ENCODE results near the gene ACCSL.

Gene ACCSL

DNA sequence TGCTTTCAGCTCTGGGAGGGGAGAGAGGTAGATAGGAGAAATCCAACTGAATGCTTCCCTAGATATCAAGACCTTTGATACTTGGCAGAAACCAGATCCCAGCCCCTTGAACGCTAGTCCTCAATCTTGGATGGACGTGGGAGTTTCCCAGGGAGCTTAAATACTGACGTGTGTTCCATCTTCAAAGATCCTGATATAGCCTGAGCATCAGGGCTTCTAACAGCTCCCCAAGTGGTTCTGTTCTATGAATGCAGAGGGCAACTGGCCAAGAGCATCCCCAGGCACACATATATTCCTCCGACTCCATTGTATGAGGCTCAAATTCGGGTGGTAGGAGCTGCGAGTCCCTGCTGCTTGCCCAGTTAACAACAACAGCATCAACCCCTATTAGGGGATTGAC is 9.6 kb downstream of the ACCSL start:
- DNase-seq (ENCODE audit: low spot score), result no peak
- Histone ChIP-seq H3K27me3 (ENCODE audit: insufficient read depth, poor library complexity, severe bottlenecking) (no peaks in the 10 kb centered on the region), H3K27ac (ENCODE audit: poor library complexity, severe bottlenecking) (no peak overlapping the region), H3K4me3 (ENCODE audit: severe bottlenecking) (no peak overlapping the region), H3K9me3 (ENCODE audit: severe bottlenecking) (no peaks in the 10 kb centered on the region), H3K36me3 (ENCODE audit: low read depth) (no peaks in the 10 kb centered on the region), H3K4me1 (ENCODE audit: insufficient read depth, poor library complexity, severe bottlenecking) (no peaks in the 10 kb centered on the region)
- ATAC-seq (ENCODE audit: low read depth), result no peak
- TF ChIP-seq, protein P1, sequence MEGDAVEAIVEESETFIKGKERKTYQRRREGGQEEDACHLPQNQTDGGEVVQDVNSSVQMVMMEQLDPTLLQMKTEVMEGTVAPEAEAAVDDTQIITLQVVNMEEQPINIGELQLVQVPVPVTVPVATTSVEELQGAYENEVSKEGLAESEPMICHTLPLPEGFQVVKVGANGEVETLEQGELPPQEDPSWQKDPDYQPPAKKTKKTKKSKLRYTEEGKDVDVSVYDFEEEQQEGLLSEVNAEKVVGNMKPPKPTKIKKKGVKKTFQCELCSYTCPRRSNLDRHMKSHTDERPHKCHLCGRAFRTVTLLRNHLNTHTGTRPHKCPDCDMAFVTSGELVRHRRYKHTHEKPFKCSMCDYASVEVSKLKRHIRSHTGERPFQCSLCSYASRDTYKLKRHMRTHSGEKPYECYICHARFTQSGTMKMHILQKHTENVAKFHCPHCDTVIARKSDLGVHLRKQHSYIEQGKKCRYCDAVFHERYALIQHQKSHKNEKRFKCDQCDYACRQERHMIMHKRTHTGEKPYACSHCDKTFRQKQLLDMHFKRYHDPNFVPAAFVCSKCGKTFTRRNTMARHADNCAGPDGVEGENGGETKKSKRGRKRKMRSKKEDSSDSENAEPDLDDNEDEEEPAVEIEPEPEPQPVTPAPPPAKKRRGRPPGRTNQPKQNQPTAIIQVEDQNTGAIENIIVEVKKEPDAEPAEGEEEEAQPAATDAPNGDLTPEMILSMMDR (IDR thresholded peaks at IDR 0.05; ENCODE audit: poor library complexity, severe bottlenecking), result no peak

DNA sequence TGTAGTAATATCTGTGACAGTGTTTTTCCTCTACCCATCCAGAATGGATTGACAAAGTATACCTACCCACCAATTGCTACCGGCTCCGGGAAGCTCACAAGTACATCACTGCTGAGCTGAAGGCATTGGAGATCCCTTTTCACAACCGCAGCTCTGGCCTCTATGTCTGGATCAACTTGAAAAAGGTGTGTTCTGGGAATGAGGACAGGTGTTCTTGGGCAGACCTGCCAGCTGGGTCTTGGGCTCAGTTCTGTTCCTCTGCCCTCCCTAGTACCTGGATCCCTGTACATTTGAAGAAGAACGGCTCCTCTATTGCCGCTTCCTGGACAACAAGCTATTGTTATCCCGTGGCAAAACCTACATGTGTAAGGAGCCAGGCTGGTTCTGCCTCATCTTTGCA is 10.5 kb downstream of the ACCSL start:
- Histone ChIP-seq H3K4me1 (ENCODE audit: insufficient read depth, poor library complexity, severe bottlenecking) (no peaks in the 10 kb centered on the region), H3K9me3 (ENCODE audit: severe bottlenecking) (no peaks in the 10 kb centered on the region), H3K36me3 (ENCODE audit: low read depth) (no peaks in the 10 kb centered on the region), H3K4me3 (ENCODE audit: severe bottlenecking) (no peak overlapping the region), H3K27me3 (ENCODE audit: insufficient read depth, poor library complexity, severe bottlenecking) (no peaks in the 10 kb centered on the region), H3K27ac (ENCODE audit: poor library complexity, severe bottlenecking) (no peak overlapping the region)
- ATAC-seq (ENCODE audit: low read depth) (no peak), DNase-seq (ENCODE audit: low spot score) (no peak)
- TF ChIP-seq, protein P1 (IDR thresholded peaks at IDR 0.05; ENCODE audit: poor library complexity, severe bottlenecking), result no peak

GRCh38 chr11:44065161-44065661 is 17.4 kb downstream of the ACCSL start:
- no peak overlapping the region for H3K4me3 ChIP-seq (ENCODE audit: severe bottlenecking)
- ATAC-seq (ENCODE audit: low read depth), result no peak

GRCh38 chr11:44065841-44066731 is 18.3 kb downstream of the ACCSL start, which contains the start of gene ACCS:
ACCS (plus strand) TSS chr11:44066270; CDS start chr11:44067628, 1,358 bp downstream.
- Histone ChIP-seq H3K4me3 (ENCODE audit: severe bottlenecking) (peak within 1 kb of the TSS; percentile 46), H3K27me3 (ENCODE audit: insufficient read depth, poor library complexity, severe bottlenecking) (no peaks in the 10 kb centered on the region), H3K4me1 (ENCODE audit: insufficient read depth, poor library complexity, severe bottlenecking) (peaks cover 5% of the 10 kb centered on the region), H3K36me3 (ENCODE audit: low read depth) (no peaks in the 10 kb centered on the region), H3K9me3 (ENCODE audit: severe bottlenecking) (no peaks in the 10 kb centered on the region), H3K27ac (ENCODE audit: poor library complexity, severe bottlenecking) (peak within 1 kb of the TSS; percentile 51)
- ATAC-seq (ENCODE audit: low read depth) (peak; percentile 85), DNase-seq (ENCODE audit: low spot score) (peak; percentile 75)
- TF ChIP-seq, protein P1 (IDR thresholded peaks at IDR 0.05; ENCODE audit: poor library complexity, severe bottlenecking), result peak; percentile 77

More at GRCh38 chr11:44065161-44065661, 17.4 kb downstream of the ACCSL start:
- Histone ChIP-seq H3K9me3 (ENCODE audit: severe bottlenecking) (no peaks in the 10 kb centered on the region), H3K27me3 (ENCODE audit: insufficient read depth, poor library complexity, severe bottlenecking) (no peaks in the 10 kb centered on the region), H3K4me1 (ENCODE audit: insufficient read depth, poor library complexity, severe bottlenecking) (peaks cover 5% of the 10 kb centered on the region), H3K27ac (ENCODE audit: poor library complexity, severe bottlenecking) (no peak overlapping the region), H3K36me3 (ENCODE audit: low read depth) (no peaks in the 10 kb centered on the region)
- no peak for DNase-seq (ENCODE audit: low spot score)
- TF ChIP-seq, protein P1 (IDR thresholded peaks at IDR 0.05; ENCODE audit: poor library complexity, severe bottlenecking), result no peak

Data from RWPE2 (cell line).